Activated T-cell treated with anti-CD3 and anti-CD28 coated beads, Interleukin-2, amount 50 U/mL, for 72 hours (primary cell): ENCODE data around the gene PFDN6. TPM values are rescaled to one million over a fixed set of nuclear protein-coding genes. Genes with fewer than 3 reads are reported as not detected.

Experiments used
- total RNA-seq, 2 donors: library from RNA; stranded (reverse); gene quantifications; one replicate each; pipeline ENCODE4 v1.2.3, GENCODE V29; 2022

Gene PFDN6
- total RNA-seq, 2 donors from 2014 or later, result 41.9 to 54.6 TPM

Other genes starting within 250 kb of the PFDN6 start
- 10 to 100 TPM; 11.4 to 25.8 TPM for gene HLA-DPA1, start 216.0 kb upstream of the PFDN6 start, total RNA-seq
- 10 to 100 TPM; 12.5 to 20.9 TPM for gene HLA-DPB1, start 213.6 kb upstream of the PFDN6 start, total RNA-seq
- gene COL11A2, start 97.1 kb upstream of the PFDN6 start, total RNA-seq, result 1 to 10 TPM; 2.5 to 3.2 TPM
- gene RXRB, start 88.9 kb upstream of the PFDN6 start, total RNA-seq, result 10 to 100 TPM; 55.6 to 57.5 TPM
- 10 to 100 TPM; 56.1 to 58.3 TPM for gene SLC39A7, start 88.7 kb upstream of the PFDN6 start, total RNA-seq
- 10 to 100 TPM; 35.8 to 36.0 TPM for gene HSD17B8, start 84.9 kb upstream of the PFDN6 start, total RNA-seq
- 10 to 100 TPM; 30.1 to 37.7 TPM for gene RING1, start 81.1 kb upstream of the PFDN6 start, total RNA-seq
- 10 to 100 TPM; 50.7 to 54.9 TPM for gene VPS52, start 17.7 kb upstream of the PFDN6 start, total RNA-seq
- gene RPS18, start 17.5 kb upstream of the PFDN6 start, total RNA-seq, result 1,000 to 10,000 TPM; 4,335 to 4,825 TPM
- 10 to 100 TPM; 10.1 to 14.2 TPM for gene B3GALT4, start 12.5 kb upstream of the PFDN6 start, total RNA-seq
- 10 to 100 TPM; 46.6 to 54.0 TPM for gene WDR46, start 362 bp upstream of the PFDN6 start, total RNA-seq
- gene RGL2, start 9.3 kb downstream of the PFDN6 start, total RNA-seq, result 10 to 100 TPM; 34.3 to 43.7 TPM
- 100 to 1,000 TPM; 180 to 210 TPM for gene TAPBP, start 24.5 kb downstream of the PFDN6 start, total RNA-seq
- gene ZBTB22, start 28.1 kb downstream of the PFDN6 start, total RNA-seq, result 10 to 100 TPM; 14.9 to 16.1 TPM
- gene DAXX, start 33.4 kb downstream of the PFDN6 start, total RNA-seq, result 10 to 100 TPM; 56.5 to 61.3 TPM
- gene KIFC1, start 102.2 kb downstream of the PFDN6 start, total RNA-seq, result 10 to 100 TPM; 91.7 to 96.3 TPM
- 10 to 100 TPM; 65.2 to 77.3 TPM for gene PHF1, start 121.4 kb downstream of the PFDN6 start, total RNA-seq
- 100 to 1,000 TPM; 212 to 222 TPM for gene CUTA, start 128.5 kb downstream of the PFDN6 start, total RNA-seq
- gene SYNGAP1, start 130.5 kb downstream of the PFDN6 start, total RNA-seq, result 10 to 100 TPM; 86.9 to 91.5 TPM
- gene ZBTB9, start 165.0 kb downstream of the PFDN6 start, total RNA-seq, result 10 to 100 TPM; 10.2 to 13.6 TPM